WERI-Rb-1 (cell line): ENCODE data around the gene DNAJC2.

ENCODE experiments used
- DNase-seq: peaks from one replicate; pipeline ENCODE4 v3.0.0-alpha.2; 2020
- H3K27ac ChIP-seq: fragments of 250-450 bp; sonication (Bioruptor Pico); 2 replicates; pipeline ENCODE4 v1.5.1; 2020; ENCODE audit warnings: mild to moderate bottlenecking, moderate library complexity
- H3K27me3 ChIP-seq: fragments of 250-450 bp; sonication (Bioruptor Pico); 2 replicates; pipeline ENCODE4 v1.5.1; 2021; ENCODE audit warnings: mild to moderate bottlenecking, low read depth, moderate library complexity; ENCODE audit not compliant: insufficient read depth, severe bottlenecking
- H3K36me3 ChIP-seq: fragments of 250-450 bp; sonication (Bioruptor Pico); 2 replicates; pipeline ENCODE4 v1.5.1; 2020; ENCODE audit warnings: mild to moderate bottlenecking, moderate library complexity
- H3K4me3 ChIP-seq: 2 replicates; pipeline ENCODE4 v1.5.1; 2011; ENCODE audit warnings: low read depth, mild to moderate bottlenecking, control low read depth, low read length
- H3K9me3 ChIP-seq: fragments of 250-450 bp; sonication (Bioruptor Pico); 2 replicates; pipeline ENCODE4 v1.5.1; 2021; ENCODE audit warnings: mild to moderate bottlenecking, moderate library complexity; ENCODE audit not compliant: severe bottlenecking
- TF ChIP-seq, protein P1 (sequence below): IDR thresholded peaks from 2 replicates; pipeline ENCODE4 v1.5.1; 2011; ENCODE audit warnings: low read depth, mild to moderate bottlenecking, control low read depth, inconsistent platforms, low read length

DNAJC2 gene

DNA sequence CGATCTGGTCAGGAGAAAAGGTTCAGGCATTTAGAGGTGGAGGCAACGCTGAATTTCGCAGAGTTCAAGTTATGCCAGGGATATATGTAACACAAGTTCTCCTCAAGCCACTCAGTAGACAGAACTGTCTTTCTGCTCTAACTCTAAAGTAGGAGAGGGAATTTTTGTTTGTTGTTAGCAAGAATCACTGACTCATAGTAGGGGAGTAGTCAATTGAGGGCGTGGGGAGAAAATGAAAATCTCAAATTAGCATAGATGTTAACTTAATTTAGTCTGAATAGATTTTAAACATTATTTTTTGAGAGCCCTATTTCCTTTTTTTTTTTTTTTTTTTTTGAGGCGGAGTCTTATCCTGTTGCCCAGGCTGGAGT is 37.5 kb upstream of the DNAJC2 start:
- Histone ChIP-seq H3K27ac (no peak overlapping the region), H3K36me3 (no peaks in the 10 kb centered on the region), H3K9me3 (no peaks in the 10 kb centered on the region), H3K4me3 (no peak overlapping the region), H3K27me3 (no peaks in the 10 kb centered on the region)
- no peak for DNase-seq
- TF ChIP-seq, protein P1, sequence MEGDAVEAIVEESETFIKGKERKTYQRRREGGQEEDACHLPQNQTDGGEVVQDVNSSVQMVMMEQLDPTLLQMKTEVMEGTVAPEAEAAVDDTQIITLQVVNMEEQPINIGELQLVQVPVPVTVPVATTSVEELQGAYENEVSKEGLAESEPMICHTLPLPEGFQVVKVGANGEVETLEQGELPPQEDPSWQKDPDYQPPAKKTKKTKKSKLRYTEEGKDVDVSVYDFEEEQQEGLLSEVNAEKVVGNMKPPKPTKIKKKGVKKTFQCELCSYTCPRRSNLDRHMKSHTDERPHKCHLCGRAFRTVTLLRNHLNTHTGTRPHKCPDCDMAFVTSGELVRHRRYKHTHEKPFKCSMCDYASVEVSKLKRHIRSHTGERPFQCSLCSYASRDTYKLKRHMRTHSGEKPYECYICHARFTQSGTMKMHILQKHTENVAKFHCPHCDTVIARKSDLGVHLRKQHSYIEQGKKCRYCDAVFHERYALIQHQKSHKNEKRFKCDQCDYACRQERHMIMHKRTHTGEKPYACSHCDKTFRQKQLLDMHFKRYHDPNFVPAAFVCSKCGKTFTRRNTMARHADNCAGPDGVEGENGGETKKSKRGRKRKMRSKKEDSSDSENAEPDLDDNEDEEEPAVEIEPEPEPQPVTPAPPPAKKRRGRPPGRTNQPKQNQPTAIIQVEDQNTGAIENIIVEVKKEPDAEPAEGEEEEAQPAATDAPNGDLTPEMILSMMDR: no peak

GRCh38 chr7:103381280-103382031 is 36.9 kb upstream of the DNAJC2 start:
- Histone ChIP-seq H3K9me3 (no peaks in the 10 kb centered on the region), H3K4me3 (no peak overlapping the region), H3K27me3 (no peaks in the 10 kb centered on the region), H3K36me3 (no peaks in the 10 kb centered on the region), H3K27ac (no peak overlapping the region)
- no peak for DNase-seq
- TF ChIP-seq, protein P1: no peak

DNA sequence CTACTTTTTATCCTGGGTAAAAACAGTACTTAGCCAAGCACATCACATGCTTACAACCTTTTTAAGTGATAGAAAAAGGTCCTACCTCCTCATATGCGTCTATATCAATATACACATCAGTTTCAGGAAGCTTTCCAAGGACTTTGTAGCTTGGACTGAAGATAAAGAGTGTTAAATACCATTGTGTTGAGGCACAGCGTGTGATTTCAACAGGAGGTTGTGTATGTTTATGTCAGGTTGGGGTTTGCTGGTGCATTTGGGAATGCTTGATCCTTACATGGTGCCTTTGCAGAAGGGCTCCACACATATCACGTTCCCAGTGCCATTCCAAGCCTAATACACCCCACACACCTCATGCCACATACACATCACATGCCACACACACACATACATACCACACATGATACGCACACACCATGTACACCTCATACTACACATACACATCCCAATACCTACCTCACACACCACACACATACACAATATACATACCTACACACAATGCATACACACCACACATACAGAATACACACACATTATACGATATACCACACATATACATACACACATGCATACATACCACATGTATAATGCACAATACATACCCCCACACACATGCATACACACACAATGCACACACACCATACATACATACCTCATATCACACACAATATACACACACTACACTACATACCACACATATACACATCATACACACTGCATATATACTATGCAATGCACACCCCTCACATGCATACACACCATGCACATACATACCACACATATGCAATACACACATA is 36.0 kb upstream of the DNAJC2 start:
- H3K36me3 ChIP-seq: no peaks in the 10 kb centered on the region
- no peak for DNase-seq

DNA sequence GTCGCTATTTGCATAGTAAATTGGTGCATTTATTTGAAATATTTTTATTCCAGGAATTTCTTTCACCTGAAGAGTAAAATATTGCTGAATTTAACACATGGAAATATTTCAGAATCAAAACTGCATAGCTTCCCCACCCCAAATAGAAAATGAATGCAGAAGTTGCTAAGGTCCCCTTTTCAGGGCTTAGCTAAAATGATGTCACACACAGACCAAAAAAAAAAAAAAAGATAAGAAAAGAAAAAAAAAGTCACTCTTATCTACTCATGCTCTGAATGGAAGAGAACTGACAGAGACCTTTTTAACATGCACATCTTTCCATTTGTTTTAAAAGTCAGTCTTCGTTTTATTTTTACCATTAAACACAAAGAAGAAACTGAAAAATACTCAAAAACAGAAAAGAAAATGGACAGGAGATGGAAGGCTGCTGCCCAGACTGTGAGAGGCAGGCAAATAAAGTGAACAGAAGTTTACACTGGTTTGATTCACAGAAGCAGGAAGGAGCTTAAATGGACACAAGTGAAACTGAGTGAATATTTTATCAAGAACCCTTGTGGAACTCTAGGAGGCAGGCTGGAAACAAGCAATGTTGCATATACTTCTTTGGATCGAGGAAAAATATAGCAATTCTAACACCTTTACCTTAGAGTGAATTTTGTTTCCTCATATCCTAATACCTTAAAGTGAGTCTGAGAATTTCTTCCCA is 34.9 kb upstream of the DNAJC2 start:
- no peaks in the 10 kb centered on the region for H3K36me3 ChIP-seq
- no peak for DNase-seq
- H3K9me3 ChIP-seq: no peaks in the 10 kb centered on the region
- TF ChIP-seq, protein P1: no peak
- no peak overlapping the region for H3K27ac ChIP-seq
- no peaks in the 10 kb centered on the region for H3K27me3 ChIP-seq
- H3K4me3 ChIP-seq: no peak overlapping the region

More for the DNA sequence above, 36.0 kb upstream of the DNAJC2 start:
- Histone ChIP-seq H3K27ac (no peak overlapping the region), H3K27me3 (no peaks in the 10 kb centered on the region), H3K4me3 (no peak overlapping the region), H3K9me3 (no peaks in the 10 kb centered on the region)
- TF ChIP-seq, protein P1: no peak

- Histone ChIP-seq H3K27me3 (no peaks in the 10 kb centered on the region), H3K27ac (no peak overlapping the region), H3K36me3 (peaks cover 4% of the 10 kb centered on the region), H3K4me3 (no peak overlapping the region), H3K9me3 (no peaks in the 10 kb centered on the region)
- TF ChIP-seq, protein P1: no peak
- DNase-seq: no peak
These were observed 29.5 kb upstream of the DNAJC2 start for GRCh38 chr7:103373866-103374643.
